Measurements from ENCODE around the gene ITM2A.

ITM2A gene

DNA sequence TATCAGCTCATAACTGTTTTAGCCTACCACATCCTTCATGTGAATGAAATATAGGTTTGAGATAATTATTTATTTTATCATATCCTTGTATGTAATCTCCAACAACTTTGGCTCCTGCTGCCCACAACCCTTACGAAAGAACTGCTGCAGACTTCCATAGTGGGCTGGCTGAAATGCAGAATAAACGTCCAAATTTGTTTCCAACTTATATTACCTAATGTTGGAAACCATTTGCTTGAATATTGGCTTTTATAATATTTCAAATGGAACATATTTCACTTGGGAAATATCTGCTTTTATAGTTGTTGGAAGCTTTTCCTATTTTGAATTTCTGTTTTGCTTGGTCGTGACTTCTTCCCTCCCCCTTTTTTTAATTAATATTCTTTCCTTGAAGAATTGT is 45.0 kb upstream of the ITM2A start:
- no peak for ATAC-seq

GRCh38 chrX:79409657-79410056 is 42.5 kb upstream of the ITM2A start:
- ATAC-seq, result no peak
- TF ChIP-seq OSR1 (CRISPR knock-in tag; IDR thresholded peaks at IDR 0.05) (no peak), GLIS3 (CRISPR knock-in tag; IDR thresholded peaks at IDR 0.05) (no peak), ZNF565 (CRISPR knock-in tag; conservative IDR thresholded peaks at IDR 0.05; ENCODE audit: low read depth) (no peak), TSHZ2 (CRISPR knock-in tag; IDR thresholded peaks at IDR 0.05) (no peak), SNAI2 (CRISPR knock-in tag; IDR thresholded peaks at IDR 0.05) (no peak)
- TF ChIP-seq, protein P1, sequence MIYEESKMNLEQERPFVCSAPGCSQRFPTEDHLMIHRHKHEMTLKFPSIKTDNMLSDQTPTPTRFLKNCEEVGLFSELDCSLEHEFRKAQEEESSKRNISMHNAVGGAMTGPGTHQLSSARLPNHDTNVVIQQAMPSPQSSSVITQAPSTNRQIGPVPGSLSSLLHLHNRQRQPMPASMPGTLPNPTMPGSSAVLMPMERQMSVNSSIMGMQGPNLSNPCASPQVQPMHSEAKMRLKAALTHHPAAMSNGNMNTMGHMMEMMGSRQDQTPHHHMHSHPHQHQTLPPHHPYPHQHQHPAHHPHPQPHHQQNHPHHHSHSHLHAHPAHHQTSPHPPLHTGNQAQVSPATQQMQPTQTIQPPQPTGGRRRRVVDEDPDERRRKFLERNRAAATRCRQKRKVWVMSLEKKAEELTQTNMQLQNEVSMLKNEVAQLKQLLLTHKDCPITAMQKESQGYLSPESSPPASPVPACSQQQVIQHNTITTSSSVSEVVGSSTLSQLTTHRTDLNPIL (CRISPR knock-in tag; IDR thresholded peaks at IDR 0.05; ENCODE audit: low read depth), result no peak

More for the DNA sequence above, 45.0 kb upstream of the ITM2A start:
- TF ChIP-seq, protein P2, sequence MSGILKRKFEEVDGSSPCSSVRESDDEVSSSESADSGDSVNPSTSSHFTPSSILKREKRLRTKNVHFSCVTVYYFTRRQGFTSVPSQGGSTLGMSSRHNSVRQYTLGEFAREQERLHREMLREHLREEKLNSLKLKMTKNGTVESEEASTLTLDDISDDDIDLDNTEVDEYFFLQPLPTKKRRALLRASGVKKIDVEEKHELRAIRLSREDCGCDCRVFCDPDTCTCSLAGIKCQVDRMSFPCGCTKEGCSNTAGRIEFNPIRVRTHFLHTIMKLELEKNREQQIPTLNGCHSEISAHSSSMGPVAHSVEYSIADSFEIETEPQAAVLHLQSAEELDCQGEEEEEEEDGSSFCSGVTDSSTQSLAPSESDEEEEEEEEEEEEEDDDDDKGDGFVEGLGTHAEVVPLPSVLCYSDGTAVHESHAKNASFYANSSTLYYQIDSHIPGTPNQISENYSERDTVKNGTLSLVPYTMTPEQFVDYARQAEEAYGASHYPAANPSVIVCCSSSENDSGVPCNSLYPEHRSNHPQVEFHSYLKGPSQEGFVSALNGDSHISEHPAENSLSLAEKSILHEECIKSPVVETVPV (CRISPR knock-in tag; IDR thresholded peaks at IDR 0.05), result no peak
- no peak for TF ChIP-seq TSHZ2 (CRISPR knock-in tag; IDR thresholded peaks at IDR 0.05)
- TF ChIP-seq, protein P1 (CRISPR knock-in tag; IDR thresholded peaks at IDR 0.05; ENCODE audit: low read depth), result no peak
- no peak for TF ChIP-seq ARNTL (CRISPR knock-in tag; IDR thresholded peaks at IDR 0.05; ENCODE audit: borderline replicate concordance, low read depth)
- TF ChIP-seq ZFP3 (CRISPR knock-in tag; IDR thresholded peaks at IDR 0.05), result no peak
- no peak for TF ChIP-seq OSR1 (CRISPR knock-in tag; IDR thresholded peaks at IDR 0.05)
- TF ChIP-seq GLIS3 (CRISPR knock-in tag; IDR thresholded peaks at IDR 0.05), result no peak
- TF ChIP-seq SNAI2 (CRISPR knock-in tag; IDR thresholded peaks at IDR 0.05), result no peak
- no peak for TF ChIP-seq ZNF8 (CRISPR knock-in tag; IDR thresholded peaks at IDR 0.05)
- TF ChIP-seq BACH2 (CRISPR knock-in tag; IDR thresholded peaks at IDR 0.05; ENCODE audit: borderline replicate concordance), result no peak
- no peak for TF ChIP-seq ZFP30 (CRISPR knock-in tag; IDR thresholded peaks at IDR 0.05)
- TF ChIP-seq ISL1 (CRISPR knock-in tag; IDR thresholded peaks at IDR 0.05), result no peak
- TF ChIP-seq ZC3H10 (CRISPR knock-in tag; IDR thresholded peaks at IDR 0.05), result no peak
- no peak for TF ChIP-seq ZNF565 (CRISPR knock-in tag; conservative IDR thresholded peaks at IDR 0.05; ENCODE audit: low read depth)
- TF ChIP-seq ESRRG (CRISPR knock-in tag; IDR thresholded peaks at IDR 0.05), result no peak

DNA sequence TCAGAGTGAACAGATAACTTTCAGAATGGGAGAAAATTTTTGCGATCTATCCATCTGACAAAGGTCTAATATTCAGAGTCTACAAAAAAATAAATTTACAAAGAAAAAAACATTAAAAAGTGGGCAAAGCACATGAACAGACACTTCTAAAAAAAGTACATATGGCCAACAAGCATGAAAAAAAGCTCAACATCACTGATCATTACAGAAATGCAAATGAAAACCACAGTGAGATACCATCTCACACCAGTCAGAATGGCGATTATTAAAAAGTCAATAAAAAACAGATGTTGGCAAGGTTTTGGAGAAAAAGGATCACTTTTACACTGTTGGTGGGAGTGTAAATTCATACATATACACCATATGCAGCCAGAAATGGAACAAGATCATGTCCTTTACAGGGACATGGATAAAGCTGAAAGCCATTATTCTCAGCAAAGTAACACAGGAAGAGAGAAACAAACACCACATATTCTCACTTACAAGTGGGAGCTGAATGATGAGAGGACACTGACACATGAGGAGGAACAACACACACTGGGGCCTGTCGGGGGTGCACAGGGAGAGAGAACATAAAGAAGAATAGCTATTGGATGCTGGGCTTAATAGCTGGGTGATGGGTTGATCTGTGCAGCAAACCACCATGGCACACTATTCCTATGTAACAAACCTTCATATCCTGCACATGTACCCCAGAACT is 41.6 kb upstream of the ITM2A start:
- no peak for ATAC-seq
- TF ChIP-seq CSDC2 (CRISPR knock-in tag; IDR thresholded peaks at IDR 0.05) (no peak), ZNF565 (CRISPR knock-in tag; conservative IDR thresholded peaks at IDR 0.05; ENCODE audit: low read depth) (no peak), ARNTL (CRISPR knock-in tag; IDR thresholded peaks at IDR 0.05; ENCODE audit: borderline replicate concordance, low read depth) (no peak), SNAI2 (CRISPR knock-in tag; IDR thresholded peaks at IDR 0.05) (no peak), ZC3H10 (CRISPR knock-in tag; IDR thresholded peaks at IDR 0.05) (no peak), TOX (CRISPR knock-in tag; IDR thresholded peaks at IDR 0.05; ENCODE audit: borderline replicate concordance) (no peak), ZNF8 (CRISPR knock-in tag; IDR thresholded peaks at IDR 0.05) (no peak), BACH2 (CRISPR knock-in tag; IDR thresholded peaks at IDR 0.05; ENCODE audit: borderline replicate concordance) (no peak)

Data from SK-N-SH treated with all-trans-retinoic acid at 6 μM for 48 hours (cell line).